K562 (cell line): ENCODE data around the gene MAZ. TPM values are rescaled to one million over a fixed set of nuclear protein-coding genes. Genes with fewer than 3 reads are reported as not detected.

Source experiments
- CLOCK ChIP-seq: fragments of 250-450 bp; sonication (Bioruptor Pico); IDR thresholded peaks from 2 replicates; pipeline ENCODE4 v1.4.0; 2020; ENCODE audit warnings: mild to moderate bottlenecking, moderate library complexity, borderline replicate concordance
- EP300 ChIP-seq: IDR thresholded peaks from 2 replicates; pipeline ENCODE4 v1.6.1; 2012; ENCODE audit warnings: low read length, improper control_type of control experiment
- ETV1 ChIP-seq: fragments of 450-650 bp; conservative IDR thresholded peaks from 2 replicates; pipeline ENCODE4 v1.6.1; 2016; ENCODE audit warnings: missing genetic modification characterization, control low read depth, low read depth, missing compliant biosample characterization
- FIP1L1 ChIP-seq: fragments of 200-400 bp; formaldehyde crosslinking; IDR thresholded peaks from 2 replicates; pipeline ENCODE4 v1.6.1; 2018; ENCODE audit warnings: mild to moderate bottlenecking, low read depth, low read length; ENCODE audit not compliant: poor library complexity, severe bottlenecking
- FOXK1 ChIP-seq: sonication (generic); formaldehyde crosslinking; IDR thresholded peaks from 2 replicates; pipeline ENCODE4 v1.8.0; 2022; ENCODE audit warnings: missing genetic modification reagents, mild to moderate bottlenecking, borderline replicate concordance
- MITF ChIP-seq: IDR thresholded peaks from 2 replicates; pipeline ENCODE4 v1.6.1; 2014; ENCODE audit warnings: antibody characterized with exemption
- NFIX ChIP-seq: fragments of 250-450 bp; sonication (Bioruptor Pico); IDR thresholded peaks from 2 replicates; pipeline ENCODE4 v1.4.0; 2020; ENCODE audit warnings: low read depth, mild to moderate bottlenecking, moderate library complexity
- PREB ChIP-seq: sonication (generic); formaldehyde crosslinking; IDR thresholded peaks from 2 replicates; pipeline ENCODE4 v1.8.1; 2023; ENCODE audit warnings: mild to moderate bottlenecking, missing genetic modification reagents
- PYGO2 ChIP-seq: fragments of 450-650 bp; IDR thresholded peaks from 2 replicates; pipeline ENCODE4 v1.6.1; 2016; ENCODE audit warnings: mild to moderate bottlenecking, missing genetic modification characterization, moderate library complexity, missing compliant biosample characterization
- SOX6 ChIP-seq: fragments of 450-650 bp; IDR thresholded peaks from 2 replicates; pipeline ENCODE4 v1.6.1; 2014; ENCODE audit warnings: mild to moderate bottlenecking
- STAG1 ChIP-seq: sonication (generic); formaldehyde crosslinking; IDR thresholded peaks from 2 replicates; pipeline ENCODE4 v1.5.0; 2020; ENCODE audit warnings: missing genetic modification reagents, borderline replicate concordance
- TAF1 ChIP-seq: IDR thresholded peaks from 2 replicates; pipeline ENCODE4 v1.6.1; 2011; ENCODE audit warnings: mild to moderate bottlenecking, low read length, moderate library complexity; ENCODE audit not compliant: insufficient read depth, control insufficient read depth, severe bottlenecking; ENCODE audit errors: extremely low read depth
- TFAP4 ChIP-seq: sonication (generic); formaldehyde crosslinking; IDR thresholded peaks from 2 replicates; pipeline ENCODE4 v1.8.0; 2022; ENCODE audit warnings: missing genetic modification reagents, mild to moderate bottlenecking, moderate library complexity, borderline replicate concordance
- polyA plus RNA-seq, 8 experiments: library from polyadenylated mRNA; depleted of rRNA in 4 of 8; stranded (reverse) in 5 of 8; unstranded in 3 of 8; fragments of >200 nt; fragmentation: Nextera tagmentation in 2 of 8; fragmentation: Illumina TruSeq in 1 of 8; extraction: Ambion mirVana in 2 of 8; extraction: Trizol in 1 of 8; gene quantifications; 2 replicates each; pipeline versions ENCODE4 v1.2.1 to v1.2.3, GENCODE V29; 2011 to 2014; ENCODE audit warnings: inconsistent platforms in 1 of 8, missing spikeins in 1 of 8
- total RNA-seq, 7 experiments: library from RNA; depleted of rRNA in 6 of 7; stranded (reverse); fragments of >200 nt in 6 of 7; fragmentation: Illumina TruSeq in 2 of 7; extraction: Trizol in 2 of 7; gene quantifications; 2 replicates each; pipeline versions ENCODE4 v1.2.1 to v1.2.3, GENCODE V29; 2011 to 2021; ENCODE audit warnings: low replicate concordance in 1 of 7
- TF ChIP-seq, protein P1 (sequence below): conservative IDR thresholded peaks from 2 replicates; pipeline ENCODE4 v1.6.1; 2011; ENCODE audit warnings: low read depth, mild to moderate bottlenecking, low read length; ENCODE audit not compliant: control insufficient read depth
- TF ChIP-seq, protein P2 (sequence below): fragments of 250-450 bp; sonication (Bioruptor Pico); IDR thresholded peaks from 2 replicates; pipeline ENCODE4 v1.8.0; 2022; ENCODE audit warnings: moderate library complexity, mild to moderate bottlenecking, inconsistent platforms
- TF ChIP-seq, protein P3 (sequence below), 2 experiments: fragments of 450-650 bp in 1 of 2; sonication (generic) in 1 of 2; formaldehyde crosslinking; conservative IDR thresholded peaks; 2 replicates each; pipeline versions ENCODE4 v1.4.0 to v1.8.1; 2020 to 2022; ENCODE audit warnings: mild to moderate bottlenecking in 1 of 2, missing genetic modification reagents in 1 of 2

MAZ gene
- total and polyA plus RNA-seq, 9 of the 15 experiments (the other 6 are each of a cell fraction or from before 2014, with no cell fraction given) = 45.4 to 532 (median 250) TPM

DNA sequence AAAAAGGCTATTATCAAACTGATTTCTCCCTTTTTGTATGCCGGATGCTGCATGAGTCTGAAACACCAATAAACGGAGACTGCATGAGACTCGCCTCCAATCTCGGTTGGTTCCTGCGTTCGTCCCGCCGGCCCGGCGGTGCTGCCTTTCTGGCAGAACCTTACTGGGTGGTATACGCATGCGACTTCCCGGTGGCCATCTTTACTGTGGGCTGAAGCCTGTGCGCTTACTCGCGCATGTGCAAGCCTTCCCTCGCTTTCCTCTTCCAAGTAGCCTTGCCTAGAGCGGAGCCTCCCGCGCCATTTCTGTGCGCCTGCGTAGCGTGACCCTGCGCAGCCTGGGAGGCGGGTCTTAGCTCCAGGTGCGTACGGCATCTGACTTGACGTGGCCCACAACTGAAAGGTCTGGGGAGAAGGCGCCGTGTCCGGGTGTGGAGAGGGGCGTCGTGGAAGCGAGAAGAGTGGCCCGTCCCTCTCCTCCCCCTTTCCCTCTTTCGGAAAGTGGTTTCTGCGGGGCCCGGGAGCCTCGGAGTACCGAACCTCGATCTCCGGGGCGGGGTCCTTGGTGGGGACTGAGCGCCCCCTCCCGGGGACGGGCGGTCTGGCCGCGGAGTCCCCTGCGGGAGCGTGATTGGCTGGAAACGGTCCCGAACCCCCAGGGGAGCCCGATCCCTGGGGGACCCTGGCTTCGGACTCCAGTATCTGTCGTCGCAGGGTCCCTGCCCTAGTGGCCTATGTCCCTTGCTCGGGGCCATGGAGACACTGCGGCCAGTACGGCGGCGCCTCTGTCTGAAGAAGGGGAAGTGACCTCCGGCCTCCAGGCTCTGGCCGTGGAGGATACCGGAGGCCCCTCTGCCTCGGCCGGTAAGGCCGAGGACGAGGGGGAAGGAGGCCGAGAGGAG lies 9.7 kb downstream of the MAZ start, which contains the start of gene PAGR1 (continued):
- TF ChIP-seq MITF = 0 out of 2 replicates have a peak, but pooled peaks have one; percentile 33
- TF ChIP-seq TAF1 = peak; percentile 79
- TF ChIP-seq CLOCK (CRISPR knock-in tag) = 0 out of 2 replicates have a peak, but pooled peaks have one; percentile 64
- TF ChIP-seq, protein P1, sequence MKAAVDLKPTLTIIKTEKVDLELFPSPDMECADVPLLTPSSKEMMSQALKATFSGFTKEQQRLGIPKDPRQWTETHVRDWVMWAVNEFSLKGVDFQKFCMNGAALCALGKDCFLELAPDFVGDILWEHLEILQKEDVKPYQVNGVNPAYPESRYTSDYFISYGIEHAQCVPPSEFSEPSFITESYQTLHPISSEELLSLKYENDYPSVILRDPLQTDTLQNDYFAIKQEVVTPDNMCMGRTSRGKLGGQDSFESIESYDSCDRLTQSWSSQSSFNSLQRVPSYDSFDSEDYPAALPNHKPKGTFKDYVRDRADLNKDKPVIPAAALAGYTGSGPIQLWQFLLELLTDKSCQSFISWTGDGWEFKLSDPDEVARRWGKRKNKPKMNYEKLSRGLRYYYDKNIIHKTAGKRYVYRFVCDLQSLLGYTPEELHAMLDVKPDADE = peak; percentile 65
- TF ChIP-seq NFIX (CRISPR knock-in tag) = no peak
- TF ChIP-seq, protein P2, sequence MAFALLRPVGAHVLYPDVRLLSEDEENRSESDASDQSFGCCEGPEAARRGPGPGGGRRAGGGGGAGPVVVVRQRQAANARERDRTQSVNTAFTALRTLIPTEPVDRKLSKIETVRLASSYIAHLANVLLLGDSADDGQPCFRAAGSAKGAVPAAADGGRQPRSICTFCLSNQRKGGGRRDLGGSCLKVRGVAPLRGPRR = 0 out of 2 replicates have a peak, but pooled peaks have one; percentile 13
- no peak for TF ChIP-seq PREB (CRISPR knock-in tag)
- TF ChIP-seq FIP1L1 = peak; percentile 73
- no peak for TF ChIP-seq EP300
- TF ChIP-seq ETV1 (tag) = peak; percentile 44; the same call in 1 of the 2 replicates
- TF ChIP-seq TFAP4 (CRISPR knock-in tag) = peak; percentile 90
- TF ChIP-seq PYGO2 (tag) = no peak
- peak; percentile 38; the same call in 1 of the 2 replicates for TF ChIP-seq SOX6
- TF ChIP-seq FOXK1 (CRISPR knock-in tag) = peak; percentile 74; the same call in 1 of the 2 replicates
- TF ChIP-seq, protein P3, sequence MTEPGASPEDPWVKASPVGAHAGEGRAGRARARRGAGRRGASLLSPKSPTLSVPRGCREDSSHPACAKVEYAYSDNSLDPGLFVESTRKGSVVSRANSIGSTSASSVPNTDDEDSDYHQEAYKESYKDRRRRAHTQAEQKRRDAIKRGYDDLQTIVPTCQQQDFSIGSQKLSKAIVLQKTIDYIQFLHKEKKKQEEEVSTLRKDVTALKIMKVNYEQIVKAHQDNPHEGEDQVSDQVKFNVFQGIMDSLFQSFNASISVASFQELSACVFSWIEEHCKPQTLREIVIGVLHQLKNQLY (CRISPR knock-in tag; conservative IDR thresholded peaks at IDR 0.05) = no peak
- no peak for TF ChIP-seq STAG1
